Activated CD4-positive, alpha-beta T cell treated with anti-CD3 and anti-CD28 coated beads for 1 hour (primary cell): ENCODE results near the gene P2RX5.

Experiments
- DNase-seq: peaks from one replicate; pipeline ENCODE4 v3.0.0-alpha.2; 2020

Gene P2RX5

GRCh38 chr17:3678821-3679530 is 17.0 kb downstream of the P2RX5 start:
- DNase-seq, result no peak

GRCh38 chr17:3678095-3678820 is 17.7 kb downstream of the P2RX5 start:
- no peak for DNase-seq

- no peak for DNase-seq
Measured at GRCh38 chr17:3675886-3676285, 20.1 kb downstream of the P2RX5 start.

- no peak for DNase-seq
Measured at GRCh38 chr17:3672571-3672970, 23.4 kb downstream of the P2RX5 start.

- DNase-seq, result no peak
Measured at GRCh38 chr17:3669548-3669947, 26.4 kb downstream of the P2RX5 start.

GRCh38 chr17:3669085-3669347 is 26.9 kb downstream of the P2RX5 start:
- DNase-seq, result no peak

GRCh38 chr17:3668279-3669084 is 27.5 kb downstream of the P2RX5 start, which contains the start of the genes EMC6 and TAX1BP3:
Gene EMC6, plus strand, starts transcription at chr17:3668812. Its CDS starts 335 bp downstream, at chr17:3669147.
Gene TAX1BP3, minus strand, starts transcription at chr17:3668578. Its CDS starts 52 bp downstream, at chr17:3668526.
- DNase-seq, result peak; percentile 99

GRCh38 chr17:3667366-3668278 is 28.3 kb downstream of the P2RX5 start:
- DNase-seq, result no peak

GRCh38 chr17:3666516-3666915 is 29.4 kb downstream of the P2RX5 start:
- no peak for DNase-seq

- DNase-seq, result no peak
Measured at GRCh38 chr17:3665834-3666233, 30.1 kb downstream of the P2RX5 start.

GRCh38 chr17:3663102-3664011 is 32.6 kb downstream of the P2RX5 start:
- no peak for DNase-seq

GRCh38 chr17:3660311-3660891 is 35.6 kb downstream of the P2RX5 start:
- DNase-seq, result no peak

GRCh38 chr17:3659541-3660111 is 36.3 kb downstream of the P2RX5 start:
- no peak for DNase-seq

GRCh38 chr17:3658784-3659449 is 37.0 kb downstream of the P2RX5 start:
- no peak for DNase-seq

- DNase-seq, result no peak
Measured at GRCh38 chr17:3657874-3658783, 37.8 kb downstream of the P2RX5 start.

- no peak for DNase-seq
Measured at GRCh38 chr17:3657588-3657869, 38.4 kb downstream of the P2RX5 start.

GRCh38 chr17:3656755-3657587 is 39.0 kb downstream of the P2RX5 start:
- no peak for DNase-seq

GRCh38 chr17:3656353-3656752 is 39.6 kb downstream of the P2RX5 start:
- DNase-seq, result no peak
